ENCODE data around the gene XCL2. TPM values are rescaled to one million over a fixed set of nuclear protein-coding genes. Genes with fewer than 3 reads are reported as not detected.

XCL2 gene
- total and polyA plus RNA-seq, 4 donors = 0.23 to 0.92 (median 0.55) TPM

- no peaks in the 10 kb centered on the region for H3K27me3 ChIP-seq (ENCODE audit: control insufficient read depth in 4 of 4, insufficient read depth in 4 of 4, low read length in 3 of 4)
- no peak overlapping the region for H3K9ac ChIP-seq (ENCODE audit: low read depth in 1 of 2, low read length in 2 of 2)
- H3K4me1 ChIP-seq (ENCODE audit: control insufficient read depth in 4 of 4, insufficient read depth in 4 of 4, low read length in 3 of 4) = peaks cover 0 to 2% (median under 1%) of the 10 kb centered on the region in 4 donors
- H3K36me3 ChIP-seq (ENCODE audit: control insufficient read depth in 4 of 4, insufficient read depth in 3 of 4, low read depth in 1 of 4, low read length in 3 of 4) = no peaks in the 10 kb centered on the region
- no peaks in the 10 kb centered on the region for H3K9me3 ChIP-seq (ENCODE audit: control insufficient read depth in 4 of 4, low read length in 3 of 4)
- no peak for DNase-seq (ENCODE audit: low spot score)
- H3K4me3 ChIP-seq (ENCODE audit: low read depth in 1 of 3, low read length in 3 of 3) = no peak overlapping the region
- no peak overlapping the region for H3K27ac ChIP-seq (ENCODE audit: low read depth in 1 of 2, low read length in 2 of 2)
- TF ChIP-seq YY1 (IDR thresholded peaks at IDR 0.05) = no peak
- TF ChIP-seq NR2F2 (IDR thresholded peaks at IDR 0.05) = no peak
- TF ChIP-seq FOXA2 (IDR thresholded peaks at IDR 0.05) = no peak
- no peak for TF ChIP-seq EGR1 (IDR thresholded peaks at IDR 0.05; ENCODE audit: low read depth in 2 of 2)
- no peak for TF ChIP-seq GABPA (IDR thresholded peaks at IDR 0.05 in 1 of 2, conservative IDR thresholded peaks at IDR 0.05 in 1 of 2)
- TF ChIP-seq SP1 (IDR thresholded peaks at IDR 0.05) = no peak
- no peak for TF ChIP-seq TAF1 (conservative IDR thresholded peaks at IDR 0.05)
- TF ChIP-seq HNF4A (conservative IDR thresholded peaks at IDR 0.05) = no peak
- TF ChIP-seq MAX (IDR thresholded peaks at IDR 0.05) = no peak
- TF ChIP-seq RXRA (IDR thresholded peaks at IDR 0.05) = no peak
Observed at GRCh38 chr1:168560370-168560769, 16.6 kb upstream of the XCL2 start.

- no peak overlapping the region for H3K4me3 ChIP-seq (ENCODE audit: low read depth in 1 of 3, low read length in 3 of 3)
- H3K4me1 ChIP-seq (ENCODE audit: control insufficient read depth in 4 of 4, insufficient read depth in 4 of 4, low read length in 3 of 4) = peaks cover 7 to 29% (median 9%) of the 10 kb centered on the region in 4 donors
- H3K9ac ChIP-seq (ENCODE audit: low read depth in 1 of 2, low read length in 2 of 2) = no peak overlapping the region
- no peaks in the 10 kb centered on the region for H3K9me3 ChIP-seq (ENCODE audit: control insufficient read depth in 4 of 4, low read length in 3 of 4)
- H3K36me3 ChIP-seq (ENCODE audit: control insufficient read depth in 4 of 4, insufficient read depth in 3 of 4, low read depth in 1 of 4, low read length in 3 of 4) = no peaks in the 10 kb centered on the region
- no peaks in the 10 kb centered on the region for H3K27me3 ChIP-seq (ENCODE audit: control insufficient read depth in 4 of 4, insufficient read depth in 4 of 4, low read length in 3 of 4)
- TF ChIP-seq FOXA2 (IDR thresholded peaks at IDR 0.05) (no peak), NR2F2 (IDR thresholded peaks at IDR 0.05) (no peak), FOXA1 (IDR thresholded peaks at IDR 0.05) (no peak), REST (IDR thresholded peaks at IDR 0.05) (no peak), RXRA (IDR thresholded peaks at IDR 0.05) (no peak), YY1 (IDR thresholded peaks at IDR 0.05) (no peak), GABPA (IDR thresholded peaks at IDR 0.05 in 1 of 2, conservative IDR thresholded peaks at IDR 0.05 in 1 of 2) (no peak), RAD21 (IDR thresholded peaks at IDR 0.05) (no peak), TAF1 (conservative IDR thresholded peaks at IDR 0.05) (no peak), HNF4A (conservative IDR thresholded peaks at IDR 0.05) (no peak), SP1 (IDR thresholded peaks at IDR 0.05) (no peak), HNF4G (IDR thresholded peaks at IDR 0.05) (no peak), JUND (IDR thresholded peaks at IDR 0.05) (no peak)
- no peak overlapping the region for H3K27ac ChIP-seq (ENCODE audit: low read depth in 1 of 2, low read length in 2 of 2)
- DNase-seq (ENCODE audit: low spot score) = no peak
Observed at GRCh38 chr1:168556647-168557046, 12.8 kb upstream of the XCL2 start.

- Histone ChIP-seq H3K4me3 (ENCODE audit: low read depth in 1 of 3, low read length in 3 of 3) (no peak overlapping the region), H3K4me1 (ENCODE audit: control insufficient read depth in 4 of 4, insufficient read depth in 4 of 4, low read length in 3 of 4) (peaks cover 11 to 34% (median 14%) of the 10 kb centered on the region in 4 donors), H3K9me3 (ENCODE audit: control insufficient read depth in 4 of 4, low read length in 3 of 4) (no peaks in the 10 kb centered on the region), H3K36me3 (ENCODE audit: control insufficient read depth in 4 of 4, insufficient read depth in 3 of 4, low read depth in 1 of 4, low read length in 3 of 4) (no peaks in the 10 kb centered on the region), H3K9ac (ENCODE audit: low read depth in 1 of 2, low read length in 2 of 2) (no peak overlapping the region), H3K27ac (ENCODE audit: low read depth in 1 of 2, low read length in 2 of 2) (peak overlapping the region; percentile 26 to 40), H3K27me3 (ENCODE audit: control insufficient read depth in 4 of 4, insufficient read depth in 4 of 4, low read length in 3 of 4) (no peaks in the 10 kb centered on the region)
- DNase-seq (ENCODE audit: low spot score) = no peak
- 47% methylated on average over 3 of the region's 3 CpGs for WGBS
- TF ChIP-seq NR2F2 (IDR thresholded peaks at IDR 0.05) (no peak), RXRA (IDR thresholded peaks at IDR 0.05) (peak in 1 of 2 donors; percentile 43), SP1 (IDR thresholded peaks at IDR 0.05) (peak; percentile 40), GABPA (IDR thresholded peaks at IDR 0.05 in 1 of 2, conservative IDR thresholded peaks at IDR 0.05 in 1 of 2) (no peak), JUND (IDR thresholded peaks at IDR 0.05) (peak in 1 of 2 donors; percentile 71), ATF3 (IDR thresholded peaks at IDR 0.05) (no peak), ZBTB33 (IDR thresholded peaks at IDR 0.05) (no peak), CTCF (IDR thresholded peaks at IDR 0.05; ENCODE audit: low read depth, low read length, missing input control) (no peak), RAD21 (IDR thresholded peaks at IDR 0.05) (peak in 1 of 2 donors; percentile 12)
Observed at GRCh38 chr1:168555508-168556046, 11.8 kb upstream of the XCL2 start.
